ENCODE measurements around the gene MYO18B. TPM values are rescaled to one million over a fixed set of nuclear protein-coding genes. Genes with fewer than 3 reads are reported as not detected.

Gene MYO18B
- polyA plus RNA-seq, 3 donors = not detected

DNA sequence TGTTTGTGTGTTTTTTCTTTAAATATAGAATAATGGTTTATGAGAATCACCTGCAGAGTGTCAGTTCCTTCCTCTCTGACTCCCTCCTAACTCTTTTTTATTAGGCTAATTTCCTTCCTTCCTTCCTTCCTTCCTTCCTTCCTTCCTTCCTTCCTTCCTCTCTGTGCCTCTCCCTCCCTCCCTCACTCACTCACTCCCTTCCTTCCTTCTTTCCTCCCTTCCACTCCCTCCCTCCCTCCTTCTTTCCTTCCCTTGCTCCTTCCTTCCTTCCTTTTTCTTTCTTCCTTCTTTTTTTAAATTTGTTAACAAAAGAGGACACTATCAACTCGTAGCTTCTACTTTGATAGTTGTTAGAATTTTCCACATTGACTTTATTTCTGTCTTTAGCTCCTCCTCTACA is 274.9 kb downstream of the MYO18B start:
- Mint-ChIP-seq H3K4me3 (no peak overlapping the region), H3K27me3 (ENCODE audit: low read depth in 3 of 3) (peaks cover 1 to 3% (median 3%) of the 10 kb centered on the region in 3 donors), H3K9me3 (peaks cover 0 to 5% (median 2%) of the 10 kb centered on the region in 7 donors), H3K27ac (no peak overlapping the region), H3K36me3 (no peaks in the 10 kb centered on the region), H3K4me1 (no peaks in the 10 kb centered on the region)
- no CpG with 5 or more reads among the region's 1 CpG for WGBS (ENCODE audit: insufficient coverage)
- Histone ChIP-seq H3K9ac (ENCODE audit: insufficient read depth, low read length, poor library complexity, severe bottlenecking) (no peak overlapping the region), H3K4me1 (ENCODE audit: control insufficient read depth in 1 of 2, insufficient read depth in 2 of 2, low read length in 2 of 2) (no peaks in the 10 kb centered on the region), H3K79me2 (ENCODE audit: insufficient read depth, low read length) (no peaks in the 10 kb centered on the region), H3K9me3 (replicated peaks in 1 of 2; ENCODE audit: control insufficient read depth in 1 of 2, insufficient read depth in 1 of 2, low read length in 2 of 2) (no peaks in the 10 kb centered on the region), H3K36me3 (replicated peaks in 1 of 2; ENCODE audit: control insufficient read depth in 1 of 2, insufficient read depth in 2 of 2, low read length in 2 of 2) (no peaks in the 10 kb centered on the region), H3K4me3 (replicated peaks in 1 of 3; ENCODE audit: low read depth in 2 of 3, low read length in 3 of 3) (no peak overlapping the region), H2AFZ (ENCODE audit: insufficient read depth, low read depth, low read length, poor library complexity, severe bottlenecking) (no peak overlapping the region), H3K27me3 (ENCODE audit: control insufficient read depth in 2 of 2, insufficient read depth in 2 of 2, low read length in 2 of 2) (no peaks in the 10 kb centered on the region), H4K20me1 (ENCODE audit: insufficient read depth, low read length) (no peaks in the 10 kb centered on the region), H3K27ac (ENCODE audit: low read depth in 1 of 2, low read length in 2 of 2) (no peak overlapping the region), H3K4me2 (replicated peaks; ENCODE audit: extremely low read depth, low read length, poor library complexity, severe bottlenecking) (no peak overlapping the region)
- TF ChIP-seq, protein P1, sequence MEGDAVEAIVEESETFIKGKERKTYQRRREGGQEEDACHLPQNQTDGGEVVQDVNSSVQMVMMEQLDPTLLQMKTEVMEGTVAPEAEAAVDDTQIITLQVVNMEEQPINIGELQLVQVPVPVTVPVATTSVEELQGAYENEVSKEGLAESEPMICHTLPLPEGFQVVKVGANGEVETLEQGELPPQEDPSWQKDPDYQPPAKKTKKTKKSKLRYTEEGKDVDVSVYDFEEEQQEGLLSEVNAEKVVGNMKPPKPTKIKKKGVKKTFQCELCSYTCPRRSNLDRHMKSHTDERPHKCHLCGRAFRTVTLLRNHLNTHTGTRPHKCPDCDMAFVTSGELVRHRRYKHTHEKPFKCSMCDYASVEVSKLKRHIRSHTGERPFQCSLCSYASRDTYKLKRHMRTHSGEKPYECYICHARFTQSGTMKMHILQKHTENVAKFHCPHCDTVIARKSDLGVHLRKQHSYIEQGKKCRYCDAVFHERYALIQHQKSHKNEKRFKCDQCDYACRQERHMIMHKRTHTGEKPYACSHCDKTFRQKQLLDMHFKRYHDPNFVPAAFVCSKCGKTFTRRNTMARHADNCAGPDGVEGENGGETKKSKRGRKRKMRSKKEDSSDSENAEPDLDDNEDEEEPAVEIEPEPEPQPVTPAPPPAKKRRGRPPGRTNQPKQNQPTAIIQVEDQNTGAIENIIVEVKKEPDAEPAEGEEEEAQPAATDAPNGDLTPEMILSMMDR (IDR thresholded peaks at IDR 0.05) = no peak
- no peak for DNase-seq
- intact Hi-C loops (cut with micrococcal nuclease) = no loop called here

DNA sequence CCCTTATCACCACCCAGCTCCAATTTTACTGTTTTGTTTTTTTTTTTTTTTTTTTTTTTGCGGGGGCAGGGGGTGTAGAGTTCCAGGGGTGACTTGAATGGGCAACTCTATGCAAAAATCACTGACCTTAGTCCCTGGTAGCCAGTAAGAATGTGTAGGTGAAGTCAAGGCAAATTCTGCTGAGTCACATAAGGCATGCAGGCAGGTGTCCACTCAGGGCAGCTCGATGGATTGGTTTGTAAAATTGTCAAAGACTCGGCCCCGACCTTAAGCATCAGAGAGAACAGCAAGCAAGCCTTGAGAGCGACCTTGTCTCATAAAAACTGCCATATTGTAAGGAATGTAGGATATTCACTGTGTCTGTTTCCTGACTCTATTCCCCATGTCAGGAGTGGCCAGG is 275.9 kb downstream of the MYO18B start:
- Histone ChIP-seq H3K27me3 (ENCODE audit: control insufficient read depth in 2 of 2, insufficient read depth in 2 of 2, low read length in 2 of 2) (no peaks in the 10 kb centered on the region), H3K4me3 (replicated peaks in 1 of 3; ENCODE audit: low read depth in 2 of 3, low read length in 3 of 3) (no peak overlapping the region), H3K36me3 (replicated peaks in 1 of 2; ENCODE audit: control insufficient read depth in 1 of 2, insufficient read depth in 2 of 2, low read length in 2 of 2) (no peaks in the 10 kb centered on the region), H3K27ac (ENCODE audit: low read depth in 1 of 2, low read length in 2 of 2) (no peak overlapping the region), H3K9ac (ENCODE audit: insufficient read depth, low read length, poor library complexity, severe bottlenecking) (no peak overlapping the region), H4K20me1 (ENCODE audit: insufficient read depth, low read length) (no peaks in the 10 kb centered on the region), H3K4me1 (ENCODE audit: control insufficient read depth in 1 of 2, insufficient read depth in 2 of 2, low read length in 2 of 2) (no peaks in the 10 kb centered on the region), H3K79me2 (ENCODE audit: insufficient read depth, low read length) (no peaks in the 10 kb centered on the region), H3K9me3 (replicated peaks in 1 of 2; ENCODE audit: control insufficient read depth in 1 of 2, insufficient read depth in 1 of 2, low read length in 2 of 2) (peaks cover 0 to 2% of the 10 kb centered on the region in 2 donors), H2AFZ (ENCODE audit: insufficient read depth, low read depth, low read length, poor library complexity, severe bottlenecking) (no peak overlapping the region), H3K4me2 (replicated peaks; ENCODE audit: extremely low read depth, low read length, poor library complexity, severe bottlenecking) (no peak overlapping the region)
- no peak for DNase-seq
- Mint-ChIP-seq H3K27ac (no peak overlapping the region), H3K4me3 (no peak overlapping the region), H3K9me3 (peaks cover 0 to 7% (median 2%) of the 10 kb centered on the region in 7 donors), H3K27me3 (ENCODE audit: low read depth in 3 of 3) (peaks cover 1 to 3% (median 3%) of the 10 kb centered on the region in 3 donors), H3K4me1 (no peaks in the 10 kb centered on the region), H3K36me3 (no peaks in the 10 kb centered on the region)
- TF ChIP-seq, protein P1 (IDR thresholded peaks at IDR 0.05) = no peak
- 90% methylated on average over 2 of the region's 5 CpGs for WGBS (ENCODE audit: insufficient coverage)
- intact Hi-C loops (cut with micrococcal nuclease) = no loop called here
